Epidermal melanocyte (primary cell): ENCODE measurements around the gene ZNF571.

Source experiments
- DNase-seq: peaks from one replicate; pipeline ENCODE4 v3.0.0; 2011; ENCODE audit warnings: low spot score; ENCODE audit not compliant: insufficient read length

Gene ZNF571

DNA sequence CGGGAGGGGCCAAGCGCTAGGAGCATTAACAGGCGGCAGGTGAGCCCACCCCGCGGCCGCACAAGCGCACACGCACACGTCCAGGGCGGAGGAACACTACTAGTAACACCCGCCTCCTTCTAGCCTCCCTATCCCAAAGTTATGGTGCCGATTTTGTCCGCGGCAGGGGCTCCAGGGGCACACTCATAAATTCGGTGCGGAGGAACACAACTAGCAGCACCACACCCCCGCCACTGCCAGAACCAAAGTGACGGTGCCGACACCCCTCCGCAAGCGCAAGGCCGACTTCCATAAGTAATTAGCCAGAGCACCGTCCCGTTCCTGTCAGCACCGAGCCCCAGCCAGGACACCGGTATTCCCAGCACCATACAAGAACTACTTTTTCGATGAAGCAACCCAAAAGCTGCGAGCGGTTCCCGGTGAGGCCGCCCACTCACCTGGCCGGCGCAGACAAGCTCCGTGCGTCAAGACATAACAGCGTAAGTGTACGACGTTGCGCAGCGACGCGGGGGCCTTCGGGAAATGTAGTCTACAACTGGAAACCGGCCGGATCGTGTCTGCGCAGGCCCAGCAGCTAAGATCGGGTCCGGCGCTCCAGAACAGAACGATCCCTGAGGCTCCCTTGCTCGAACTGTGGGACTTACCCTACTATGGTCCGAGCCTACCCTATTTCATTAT lies at the start of gene ZNF571, which contains the start of gene ZNF540:
TSS of gene ZNF571 (minus strand) at position 489 of the 678 bp plus-strand sequence. CDS start 8,116 bp downstream, outside the sequence.
TSS of gene ZNF540 (plus strand) at position 573 of the 678 bp plus-strand sequence. CDS start 3,572 bp downstream, outside the sequence.
- peak; percentile 74 for DNase-seq

DNA sequence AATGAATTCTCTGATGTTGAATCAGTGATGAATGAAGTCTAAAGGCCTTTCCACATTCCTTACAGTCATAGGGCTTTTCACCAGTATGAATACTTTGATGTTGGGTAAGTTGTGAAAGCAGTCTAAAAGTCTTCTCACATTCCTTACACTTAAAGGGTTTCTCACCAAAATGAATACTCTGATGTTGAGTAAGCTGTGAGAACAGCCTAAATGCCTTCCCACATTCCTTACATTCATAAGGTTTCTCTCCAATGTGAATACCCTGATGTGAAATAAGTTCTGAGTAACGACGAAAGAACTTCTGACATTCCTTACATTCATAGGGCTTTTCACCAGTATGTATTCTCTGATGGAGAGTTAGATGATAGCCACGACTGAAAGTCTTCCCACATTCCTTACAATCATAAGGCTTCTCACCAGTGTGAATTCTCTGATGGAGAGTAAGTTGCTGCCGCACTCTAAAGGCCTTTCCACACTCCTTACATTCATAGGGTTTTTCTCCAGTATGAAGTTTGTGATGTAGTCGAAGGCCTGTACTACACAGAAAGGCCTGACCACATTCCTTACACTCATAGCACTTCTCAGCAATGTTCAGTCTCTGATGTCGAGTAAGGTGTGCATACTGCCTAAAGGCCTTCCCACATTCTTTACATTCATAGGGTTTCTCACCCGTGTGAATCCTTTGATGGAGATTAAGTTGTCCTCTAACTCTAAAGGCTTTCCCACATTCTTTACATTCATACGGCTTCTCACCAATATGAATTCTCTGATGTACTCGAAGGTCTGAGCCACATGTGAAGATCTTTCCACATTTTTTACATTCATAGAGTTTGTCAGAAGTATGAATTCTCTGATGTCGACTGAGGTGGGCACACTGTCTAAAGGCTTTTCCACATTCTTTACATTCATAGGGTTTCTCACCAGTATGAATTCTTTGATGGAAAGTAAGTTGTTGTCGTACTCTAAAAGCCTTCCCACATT lies 40.8 kb upstream of the ZNF571 start:
- no peak for DNase-seq

DNA sequence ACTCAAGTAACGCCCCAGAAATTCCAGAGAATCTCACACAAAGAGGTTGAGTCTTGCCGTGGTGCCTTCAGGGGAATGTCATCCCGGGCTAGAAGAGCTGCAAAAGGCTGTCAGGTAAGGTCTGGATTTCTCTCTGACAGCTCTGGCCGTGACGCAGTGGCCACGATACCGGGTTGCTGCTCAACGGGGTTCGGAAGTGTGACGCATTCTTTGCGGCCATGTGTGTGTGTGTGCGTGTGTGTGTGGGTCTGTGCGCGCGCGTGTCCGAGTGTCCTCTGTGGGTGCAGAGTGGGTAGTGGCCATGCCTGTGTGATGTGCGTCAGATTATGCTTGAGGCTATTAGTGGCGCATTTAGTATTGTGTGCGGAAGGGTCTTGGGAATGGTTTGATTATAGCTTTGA lies 390 bp upstream of the ZNF571 start:
- DNase-seq: no peak

DNA sequence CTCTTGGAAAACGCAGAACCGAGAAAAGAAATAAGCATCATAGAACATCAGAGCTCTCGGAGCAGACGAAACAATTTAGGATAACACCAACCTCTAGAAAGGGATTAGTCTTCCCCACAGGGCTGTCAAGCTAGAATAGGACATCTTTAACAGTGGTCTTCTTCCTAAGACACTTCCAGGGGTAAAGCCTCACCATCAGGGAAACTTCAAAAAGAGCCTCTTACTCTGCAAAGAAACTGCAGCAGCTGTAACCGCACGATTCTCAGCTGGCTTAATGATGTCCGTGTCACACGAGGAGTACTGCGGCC lies 642 bp downstream of the ZNF571 start:
- DNase-seq: no peak

DNA sequence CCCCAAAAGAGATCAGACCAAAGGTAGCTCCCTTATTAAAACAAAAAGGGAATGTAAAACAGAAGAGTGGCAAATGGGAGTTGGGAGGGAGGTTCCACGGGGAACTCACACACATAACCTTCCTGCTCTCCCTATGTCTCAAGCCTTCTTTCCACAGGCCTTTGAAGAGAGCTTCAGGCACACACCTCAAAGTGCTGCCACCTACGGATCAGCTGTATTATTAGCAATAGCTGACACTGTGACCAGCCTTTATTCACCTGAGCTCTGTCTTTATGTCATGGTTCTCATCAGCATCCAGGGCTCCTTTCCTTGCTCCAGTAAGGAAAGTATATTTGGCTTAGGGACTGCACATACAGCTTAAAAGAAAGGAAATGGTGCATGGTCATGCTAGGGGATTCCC lies 11.3 kb downstream of the ZNF571 start:
- DNase-seq: no peak

DNA sequence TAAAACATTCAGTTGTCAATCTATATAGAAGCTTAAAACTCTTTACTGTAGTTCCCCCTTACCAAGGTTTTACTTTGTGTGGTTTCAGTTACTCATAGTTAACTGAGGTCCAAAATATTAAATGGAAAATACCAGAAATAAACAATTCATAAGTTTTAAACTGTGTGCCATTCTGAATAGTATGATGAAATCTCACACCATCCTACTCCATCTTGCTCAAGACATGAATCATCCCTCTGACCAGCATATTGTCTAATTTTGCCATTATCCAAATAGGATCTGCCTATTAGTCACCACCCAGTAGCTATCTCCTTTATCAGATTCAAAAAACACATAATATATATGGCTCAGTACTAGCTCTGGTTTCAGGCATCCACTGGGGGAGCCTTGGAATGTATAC lies 22.4 kb downstream of the ZNF571 start:
- DNase-seq: no peak

DNA sequence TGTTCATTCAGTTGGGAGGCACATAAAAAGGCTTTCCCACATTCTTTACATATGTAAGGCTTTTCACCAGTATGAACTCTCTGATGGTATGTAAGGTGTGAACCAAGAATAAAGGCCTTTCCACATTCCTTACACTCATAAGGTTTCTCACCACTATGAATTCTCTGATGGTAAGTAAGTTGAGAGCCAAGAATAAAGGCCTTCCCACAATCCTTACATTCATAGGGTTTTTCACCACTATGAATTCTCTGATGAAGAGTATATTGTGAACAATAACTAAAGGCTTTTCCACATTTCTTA lies 29.3 kb downstream of the ZNF571 start:
- DNase-seq: no peak

DNA sequence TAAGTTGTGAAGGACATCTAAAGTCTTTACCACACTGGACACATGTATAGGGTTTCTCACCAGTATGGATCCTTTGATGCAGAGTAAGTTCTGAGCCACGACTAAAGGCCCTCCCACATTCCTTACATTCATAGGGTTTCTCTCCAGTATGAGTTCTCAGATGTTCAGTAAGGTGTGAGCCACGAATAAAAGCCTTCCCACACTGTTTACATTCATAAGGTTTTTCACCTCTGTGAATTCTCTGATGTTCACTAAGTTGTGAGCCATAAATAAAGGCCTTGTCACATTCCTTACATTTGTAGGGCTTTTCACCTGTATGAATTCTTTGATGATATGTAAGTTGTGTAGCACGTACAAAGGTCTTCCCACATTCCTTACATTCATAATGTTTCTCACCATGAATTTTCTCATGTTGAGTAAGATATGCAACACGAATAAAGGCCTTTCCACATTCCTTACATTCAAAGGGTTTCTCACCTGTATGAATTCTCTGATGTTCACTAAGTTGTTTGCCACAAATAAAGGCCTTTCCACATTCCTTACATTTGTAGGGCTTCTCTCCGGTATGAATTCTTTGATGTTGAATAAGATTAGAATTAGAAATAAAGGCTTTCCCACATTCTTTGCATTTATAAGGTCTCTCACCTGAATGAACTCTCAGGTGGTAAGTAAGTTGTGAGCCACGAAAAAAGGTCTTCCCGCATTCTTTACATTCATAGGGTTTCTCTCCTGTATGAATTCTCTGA lies 29.8 kb downstream of the ZNF571 start:
- no peak for DNase-seq

DNA sequence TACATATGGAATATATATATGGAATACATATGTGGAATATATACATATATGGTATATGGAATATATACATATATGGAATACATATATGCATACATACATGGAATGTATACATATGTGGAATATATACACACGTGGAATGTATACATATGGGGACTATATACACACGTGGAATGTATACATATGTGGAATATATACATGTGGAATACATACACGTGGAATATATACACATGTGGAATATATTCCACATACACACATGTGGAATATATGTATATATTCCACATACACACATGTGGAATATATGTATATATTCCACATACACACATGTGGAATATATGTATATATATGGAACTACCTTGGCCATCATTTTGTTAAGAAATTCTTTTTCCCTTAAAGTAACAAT lies 31.1 kb downstream of the ZNF571 start:
- no peak for DNase-seq

DNA sequence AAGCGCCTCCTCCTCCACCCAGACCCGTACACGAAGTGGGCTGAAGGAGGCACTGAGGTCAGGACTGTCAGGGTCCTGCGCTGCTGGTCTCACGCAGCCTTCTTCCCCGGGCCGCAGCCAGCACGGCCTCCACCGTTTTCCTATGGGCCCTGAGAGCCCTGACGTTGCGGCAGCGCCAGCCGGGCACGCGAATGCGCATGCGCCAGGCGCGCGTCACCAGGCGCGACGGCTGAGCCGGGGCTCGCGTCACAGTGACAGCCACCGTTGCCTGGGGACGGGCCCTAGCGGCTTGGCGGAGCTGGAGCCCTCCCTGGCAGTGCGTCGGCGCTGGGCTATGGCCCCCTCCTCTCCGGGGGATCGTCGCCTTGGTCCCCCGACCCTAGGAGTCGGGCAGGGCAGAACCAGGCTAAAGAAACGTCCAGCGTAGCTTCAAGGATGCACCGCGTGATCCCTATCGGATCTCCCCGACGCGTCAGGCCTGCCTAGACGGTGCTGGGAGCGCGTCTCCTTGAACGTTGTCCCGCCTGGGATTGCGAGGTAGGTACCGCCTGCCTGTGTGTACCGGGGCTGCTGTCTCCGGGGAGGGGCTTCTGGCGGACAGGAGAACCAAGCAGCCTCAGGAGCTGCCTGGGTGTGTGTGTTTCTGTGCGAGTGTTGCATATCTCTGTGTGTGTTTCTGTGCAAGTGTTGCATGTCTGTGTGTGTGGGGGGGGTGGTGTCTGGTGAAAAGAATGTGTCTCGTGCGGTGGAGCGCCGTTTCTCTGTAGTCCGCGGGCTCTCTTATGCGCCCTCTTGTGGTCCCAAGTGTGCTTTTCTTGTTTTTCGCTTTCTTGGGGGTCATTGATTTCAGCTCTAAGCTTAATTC lies 43.2 kb downstream of the ZNF571 start:
- DNase-seq: no peak

DNA sequence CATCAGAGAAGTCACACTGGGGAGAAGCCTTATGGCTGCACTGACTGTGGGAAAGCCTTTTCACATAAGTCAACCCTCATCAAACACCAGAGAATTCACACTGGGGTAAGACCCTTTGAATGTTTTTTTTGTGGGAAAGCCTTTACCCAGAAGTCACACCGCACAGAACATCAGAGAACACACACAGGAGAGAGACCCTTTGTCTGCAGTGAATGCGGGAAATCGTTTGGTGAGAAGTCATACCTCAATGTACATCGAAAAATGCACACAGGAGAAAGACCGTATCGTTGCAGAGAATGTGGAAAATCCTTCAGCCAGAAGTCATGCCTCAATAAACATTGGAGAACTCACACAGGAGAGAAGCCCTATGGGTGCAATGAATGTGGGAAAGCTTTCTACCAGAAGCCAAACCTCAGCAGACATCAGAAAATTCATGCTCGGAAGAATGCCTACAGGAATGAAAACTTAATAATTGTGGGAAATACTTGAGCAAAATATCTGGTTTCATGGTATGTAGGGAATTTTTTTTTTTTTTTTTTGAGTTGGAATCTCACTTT lies 57.1 kb downstream of the ZNF571 start:
- DNase-seq: no peak

DNA sequence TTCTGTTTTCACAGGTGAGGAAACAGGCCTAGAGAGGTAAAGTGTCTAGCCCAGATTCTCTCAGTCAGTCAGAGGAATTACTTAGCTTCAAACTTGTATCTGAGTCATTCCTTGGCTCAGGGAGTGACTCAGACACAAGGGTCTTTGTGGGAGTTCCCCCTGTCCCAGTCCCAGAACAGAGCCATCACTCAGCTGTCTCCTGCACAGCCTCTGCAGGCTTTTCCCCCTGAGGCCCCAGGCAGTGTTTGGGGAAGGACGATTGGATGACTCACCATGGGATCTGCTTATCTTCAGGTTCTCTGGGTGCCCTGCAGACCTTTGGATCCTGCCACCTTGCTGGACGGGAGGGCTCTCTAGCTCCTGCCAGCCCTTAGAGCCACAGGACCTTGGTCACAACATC lies 74.7 kb downstream of the ZNF571 start:
- DNase-seq: no peak
